IMR-90 (cell line): ENCODE data around the gene RAPSN. TPM values are rescaled to one million over a fixed set of nuclear protein-coding genes. Genes with fewer than 3 reads are reported as not detected.
A peak's percentile ranks its signal among the peaks of the same experiment; 100 is the strongest.

ENCODE experiments used
- ATAC-seq: fragments of 200-7000 bp; cut with Tn5 transposase; 2 replicates; pipeline ENCODE4 v1.9.1; 2020; ENCODE audit warnings: low read depth, mild to moderate bottlenecking, moderate library complexity
- BruUV-seq: library from RNA; stranded (reverse); fragments of 400-500 nt; replicated peaks from 2 replicates; lab custom pipeline; 2021; lab: Mats Ljungman, UMichigan
- CTCF ChIA-PET: fragments of 300-600 bp; formaldehyde crosslinking; extraction: SDS; loops from one replicate; lab custom pipeline; 2021; ENCODE audit warnings: antibody characterized with exemption; lab: Yijun Ruan, JAX
- POLR2A ChIA-PET: fragments of 300-600 bp; sonication (Branson Sonifier 250); formaldehyde crosslinking; loops from one replicate; lab custom pipeline; 2022; ENCODE audit warnings: antibody characterized with exemption; ENCODE audit not compliant: unreplicated experiment; lab: Charles Lee
- DNase-seq: peaks from one replicate; pipeline ENCODE4 v3.0.0; 2013
- H2AFZ ChIP-seq: replicated peaks from 2 replicates; pipeline ENCODE3; 2013; ENCODE audit warnings: low read length, mild to moderate bottlenecking; ENCODE audit not compliant: poor library complexity
- H2AK5ac ChIP-seq: 2 replicates; pipeline ENCODE4 v1.6.1; 2013; ENCODE audit warnings: low read depth, low read length, inconsistent platforms
- H2AK9ac ChIP-seq: replicated peaks from 2 replicates; pipeline ENCODE3; 2013; ENCODE audit warnings: mild to moderate bottlenecking, low read depth, low read length, moderate library complexity; ENCODE audit not compliant: poor library complexity
- H2BK120ac ChIP-seq: 2 replicates; pipeline ENCODE4 v1.6.1; 2013; ENCODE audit warnings: low read depth, low read length, inconsistent platforms
- H2BK15ac ChIP-seq: 3 replicates; pipeline ENCODE4 v1.6.1; 2013; ENCODE audit warnings: low read depth, low read length, inconsistent platforms
- H2BK20ac ChIP-seq: 2 replicates; pipeline ENCODE4 v1.6.1; 2013; ENCODE audit warnings: low read depth, mild to moderate bottlenecking, inconsistent platforms, low read length, moderate library complexity
- H2BK5ac ChIP-seq: 2 replicates; pipeline ENCODE4 v1.6.1; 2013; ENCODE audit warnings: mild to moderate bottlenecking, low read depth, low read length, inconsistent platforms; ENCODE audit not compliant: poor library complexity, severe bottlenecking
- H3K14ac ChIP-seq: replicated peaks from 2 replicates; pipeline ENCODE4 v1.6.1; 2013; ENCODE audit warnings: low read depth, low read length, inconsistent platforms
- H3K18ac ChIP-seq: 2 replicates; pipeline ENCODE4 v1.6.1; 2013; ENCODE audit warnings: low read depth, low read length, control low read depth
- H3K23ac ChIP-seq: 2 replicates; pipeline ENCODE4 v1.6.1; 2013; ENCODE audit warnings: low read depth, low read length, inconsistent platforms
- H3K27ac ChIP-seq: 2 replicates; pipeline ENCODE4 v1.5.1; 2013; ENCODE audit warnings: mild to moderate bottlenecking, control low read depth, low read length; ENCODE audit not compliant: insufficient read depth
- H3K27me3 ChIP-seq: 2 replicates; pipeline ENCODE4 v1.6.1; 2013; ENCODE audit warnings: low read length; ENCODE audit not compliant: control insufficient read depth, insufficient read depth
- H3K36me3 ChIP-seq: 2 replicates; pipeline ENCODE4 v1.6.1; 2013; ENCODE audit warnings: low read length, mixed read lengths; ENCODE audit not compliant: control insufficient read depth, insufficient read depth
- H3K4ac ChIP-seq: 2 replicates; pipeline ENCODE4 v1.6.1; 2013; ENCODE audit warnings: low read depth, low read length, inconsistent platforms
- H3K4me1 ChIP-seq: 2 replicates; pipeline ENCODE4 v1.6.1; 2013; ENCODE audit warnings: low read length, mixed read lengths; ENCODE audit not compliant: control insufficient read depth, insufficient read depth
- H3K4me2 ChIP-seq: 2 replicates; pipeline ENCODE4 v1.6.1; 2013; ENCODE audit warnings: low read depth, mild to moderate bottlenecking, control low read depth, low read length, moderate library complexity
- H3K4me3 ChIP-seq: 2 replicates; pipeline ENCODE4 v1.5.1; 2013; ENCODE audit warnings: low read depth, mild to moderate bottlenecking, control low read depth, low read length, moderate library complexity; ENCODE audit not compliant: insufficient read depth
- H3K56ac ChIP-seq: 2 replicates; pipeline ENCODE4 v1.6.1; 2013; ENCODE audit warnings: low read length, inconsistent platforms; ENCODE audit not compliant: insufficient read depth; ENCODE audit errors: extremely low read depth
- H3K79me1 ChIP-seq, 2 experiments: 2 replicates each; pipeline ENCODE4 v1.6.1; 2013; ENCODE audit warnings: low read length in 2 of 2, inconsistent platforms in 1 of 2, low read depth in 1 of 2
- H3K9ac ChIP-seq: 2 replicates; pipeline ENCODE4 v1.6.1; 2013; ENCODE audit warnings: low read depth, low read length, control low read depth
- H3K9me1 ChIP-seq: 2 replicates; pipeline ENCODE4 v1.6.1; 2013; ENCODE audit warnings: low read length, inconsistent platforms; ENCODE audit not compliant: insufficient read depth
- H3K9me3 ChIP-seq: 2 replicates; pipeline ENCODE4 v1.6.1; 2013; ENCODE audit warnings: low read length; ENCODE audit not compliant: control insufficient read depth, insufficient read depth
- H4K20me1 ChIP-seq: 2 replicates; pipeline ENCODE4 v1.6.1; 2013; ENCODE audit warnings: low read length, inconsistent platforms; ENCODE audit not compliant: insufficient read depth
- H4K5ac ChIP-seq: 2 replicates; pipeline ENCODE4 v1.6.1; 2013; ENCODE audit warnings: mild to moderate bottlenecking, low read depth, low read length, control low read depth
- H4K8ac ChIP-seq, 2 experiments: 2 replicates each; pipeline ENCODE4 v1.6.1; 2013; ENCODE audit warnings: low read depth in 2 of 2, low read length in 2 of 2, control low read depth in 1 of 2, inconsistent platforms in 1 of 2
- H4K91ac ChIP-seq: 2 replicates; pipeline ENCODE4 v1.6.1; 2013; ENCODE audit warnings: low read depth, low read length, inconsistent platforms; ENCODE audit not compliant: insufficient read depth
- POLR2A ChIP-seq: IDR thresholded peaks from 2 replicates; pipeline ENCODE4 v1.6.1; 2012; ENCODE audit warnings: mild to moderate bottlenecking, low read depth, low read length
- WGBS, 2 experiments: methylation state at CpG; one replicate each; pipeline versions ENCODE4 v1.1.5 to v1.1.7; 2013; ENCODE audit warnings: missing lambda C conversion rate in 2 of 2; ENCODE audit not compliant: insufficient read length in 1 of 2; ENCODE audit errors: extremely low coverage in 2 of 2; 5-methylcytosine and 5-hydroxymethylcytosine counted together
- dilution Hi-C: fragments of 300-500 bp; cut with HindIII; formaldehyde crosslinking; loops from one replicate; pipeline ENCODE4 v1.14.3; 2018; ENCODE audit warnings: low sequenced_read_pairs; ENCODE audit not compliant: unreplicated experiment
- in situ Hi-C: fragments of 300-500 bp; cut with MboI; formaldehyde crosslinking; loops from 3 replicates; pipeline ENCODE4 v1.14.3; 2019; ENCODE audit warnings: low sequenced_read_pairs, inconsistent platforms, mixed read lengths
- intact Hi-C: fragments of 100-400 bp; cut with micrococcal nuclease; formaldehyde crosslinking; loops from 2 replicates; pipeline ENCODE4 v1.10.0; 2022
- polyA plus RNA-seq, 3 experiments: library from polyadenylated mRNA; depleted of rRNA; stranded (reverse); fragments of >200 nt; gene quantifications; 2 replicates each; pipeline ENCODE4 v1.2.3, GENCODE V29; 2012; ENCODE audit warnings: low replicate concordance in 1 of 3
- total RNA-seq: library from RNA; depleted of rRNA; stranded (reverse); fragments of >200 nt; gene quantifications from 2 replicates; pipeline ENCODE4 v1.2.3, GENCODE V29; 2012

The RAPSN gene
- total and polyA plus RNA-seq, 2 of the 4 experiments (the other 2 are of a cell fraction): 0.03 TPM; not detected in 1

DNA sequence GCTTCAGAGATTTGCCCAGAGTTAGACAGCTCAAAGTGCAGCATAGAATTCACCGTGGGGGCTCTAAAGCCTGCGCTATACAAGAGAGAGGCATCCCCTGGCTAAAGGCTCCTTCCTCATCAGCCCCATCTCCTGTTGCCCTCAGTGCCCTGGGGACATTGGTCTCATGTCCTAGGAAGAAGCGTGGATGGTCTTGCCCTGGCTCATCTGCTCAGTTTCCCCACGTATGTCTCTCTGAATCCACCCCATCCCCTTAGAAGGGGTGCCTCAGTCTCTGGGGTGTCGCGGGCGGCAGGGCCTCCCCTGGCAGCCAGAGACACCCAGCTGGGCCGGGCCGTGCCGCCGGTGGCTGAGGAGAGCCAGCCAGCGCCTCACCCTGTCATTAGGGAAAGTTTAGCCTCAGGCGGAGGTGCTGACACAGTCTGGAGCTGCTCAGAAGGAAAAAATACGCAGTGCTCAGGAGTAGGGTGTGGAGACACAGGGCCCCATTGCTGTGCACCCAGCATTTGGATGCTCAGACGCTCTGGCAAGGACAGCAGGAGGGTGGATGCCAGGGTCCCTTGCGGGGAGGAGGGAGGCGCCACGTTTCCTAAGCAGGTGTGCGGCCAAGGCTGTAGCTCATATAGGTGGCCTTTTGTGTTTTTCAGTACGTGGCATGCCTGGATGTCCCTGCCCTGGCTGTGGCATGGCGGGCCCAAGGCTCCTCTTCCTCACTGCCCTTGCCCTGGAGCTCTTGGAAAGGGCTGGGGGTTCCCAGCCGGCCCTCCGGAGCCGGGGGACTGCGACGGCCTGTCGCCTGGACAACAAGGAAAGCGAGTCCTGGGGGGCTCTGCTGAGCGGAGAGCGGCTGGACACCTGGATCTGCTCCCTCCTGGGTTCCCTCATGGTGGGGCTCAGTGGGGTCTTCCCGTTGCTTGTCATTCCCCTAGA is 39.2 kb downstream of the RAPSN start:
- dilution Hi-C loops: no loop called here
- Histone ChIP-seq H3K27me3 (no peaks in the 10 kb centered on the region), H2AK9ac (peak overlapping the region; percentile 100), H3K14ac (peak overlapping the region; percentile 100), H3K56ac (peak overlapping the region; percentile 93), H4K8ac (peak overlapping the region; percentile 94 to 95; a peak in 3 of 4 replicates), H3K18ac (peak overlapping the region; percentile 77), H2BK15ac (peak overlapping the region; percentile 12; the same call in 2 of the 3 replicates), H3K36me3 (peaks cover 35% of the 10 kb centered on the region), H3K9me3 (no peaks in the 10 kb centered on the region), H2BK120ac (peak overlapping the region; percentile 89), H3K23ac (peak overlapping the region; percentile 97), H3K4ac (peak overlapping the region; percentile 99), H3K9me1 (peaks cover 14% of the 10 kb centered on the region), H4K20me1 (peaks cover 24% of the 10 kb centered on the region; the same call in 1 of the 2 replicates), H4K5ac (peak overlapping the region; percentile 74), H2AK5ac (peak overlapping the region; percentile 99), H2BK20ac (peak overlapping the region; percentile 9; the same call in 1 of the 2 replicates), H4K91ac (peak overlapping the region; percentile 98), H3K9ac (peak overlapping the region; percentile 97), H3K79me1 (peaks cover 7 to 57% of the 10 kb centered on the region in 2 experiments; a peak in 3 of 4 replicates), H2AFZ (peak overlapping the region; percentile 91), H2BK5ac (peak overlapping the region; percentile 94), H3K4me3 (peak overlapping the region; percentile 82), H3K4me1 (peaks cover 35% of the 10 kb centered on the region), H3K4me2 (peak overlapping the region; percentile 86), H3K27ac (peak overlapping the region; percentile 98)
- ATAC-seq: no peak
- DNase-seq: no peak
- in situ Hi-C loops: no loop called here
- no TSS peak for BruUV-seq
- CTCF ChIA-PET: no interaction called here
- no peak; the same call in 1 of the 2 replicates for TF ChIP-seq POLR2A
- 82% methylated on average over 18 of the region's 31 CpGs; no CpG with 5 or more reads in 1 of the 2 experiments for WGBS, 2 experiments
- intact Hi-C loops: loop anchor here (5.0 kb wide), 2 partner anchors 152 to 208 kb away; partner anchors contain the start of gene NR1H3
- POLR2A ChIA-PET: no interaction called here
